GM21529 (cell line): ENCODE measurements around the gene SRGAP1.
"Not testable (repeated sequence)": the region's sequence is repeated elsewhere in the genome, so short reads cannot be mapped to it uniquely, and the experiment has no call there.

Experiments
- ATAC-seq: cut with Tn5 transposase; IDR thresholded peaks from one replicate; pipeline ENCODE4 v1.9.1; 2021; ENCODE audit not compliant: unreplicated experiment

SRGAP1 gene

GRCh38 chr12:64039281-64039871 is 194.9 kb downstream of the SRGAP1 start:
- no peak for ATAC-seq

- ATAC-seq = no peak
These were observed 198.4 kb downstream of the SRGAP1 start for GRCh38 chr12:64042911-64043310.

- no peak for ATAC-seq
These were observed 199.7 kb downstream of the SRGAP1 start for GRCh38 chr12:64044191-64044590.

- no peak for ATAC-seq
These were observed 206.6 kb downstream of the SRGAP1 start for GRCh38 chr12:64051057-64051456.

- ATAC-seq = no peak
These were observed 208.6 kb downstream of the SRGAP1 start for GRCh38 chr12:64053117-64053516.

GRCh38 chr12:64054079-64054520 is 209.6 kb downstream of the SRGAP1 start:
- ATAC-seq = no peak

GRCh38 chr12:64056741-64057140 is 212.2 kb downstream of the SRGAP1 start:
- ATAC-seq = no peak

GRCh38 chr12:64057706-64058105 is 213.2 kb downstream of the SRGAP1 start:
- ATAC-seq = no peak

GRCh38 chr12:64058541-64059265 is 214.2 kb downstream of the SRGAP1 start:
- no peak for ATAC-seq

- no peak for ATAC-seq
These were observed 215.2 kb downstream of the SRGAP1 start for GRCh38 chr12:64059685-64060084.

- no peak for ATAC-seq
These were observed 217.4 kb downstream of the SRGAP1 start for GRCh38 chr12:64061868-64062375.

- no peak for ATAC-seq
These were observed 218.6 kb downstream of the SRGAP1 start for GRCh38 chr12:64063121-64063520.

GRCh38 chr12:64064240-64064639 is 219.7 kb downstream of the SRGAP1 start:
- no peak for ATAC-seq

GRCh38 chr12:64064706-64065105 is 220.2 kb downstream of the SRGAP1 start:
- ATAC-seq = no peak

- no peak for ATAC-seq
These were observed 221.5 kb downstream of the SRGAP1 start for GRCh38 chr12:64065881-64066451.

- ATAC-seq = no peak
These were observed 222.3 kb downstream of the SRGAP1 start for GRCh38 chr12:64066776-64067175.

GRCh38 chr12:64070454-64070853 is 226.0 kb downstream of the SRGAP1 start:
- no peak for ATAC-seq

GRCh38 chr12:64072916-64073575 is 228.5 kb downstream of the SRGAP1 start:
- ATAC-seq = no peak

GRCh38 chr12:64076565-64076964 is 232.1 kb downstream of the SRGAP1 start:
- ATAC-seq = not testable (repeated sequence)

- ATAC-seq = no peak
These were observed 233.4 kb downstream of the SRGAP1 start for GRCh38 chr12:64077922-64078321.

GRCh38 chr12:64080319-64081007 is 236.0 kb downstream of the SRGAP1 start:
- ATAC-seq = no peak
